Right lobe of liver (tissue), 6 donors: ENCODE measurements around the gene ZNF574. TPM values are rescaled to one million over a fixed set of nuclear protein-coding genes. Genes with fewer than 3 reads are reported as not detected.

Experiments
- ATAC-seq, 4 donors: fragments of 200-7000 bp; cut with Tn5 transposase; one replicate each; pipeline ENCODE4 v1.9.1; 2020; ENCODE audit warnings: mild to moderate bottlenecking in 4 of 4, moderate library complexity in 4 of 4
- DNase-seq, 3 donors: peaks; one replicate each; pipeline ENCODE4 v3.0.0-alpha.2; 2020
- H3K27ac ChIP-seq, 3 donors: fragments of 200-600 bp; one replicate each; pipeline ENCODE4 v1.8.0; 2022
- H3K27me3 ChIP-seq, 2 donors: fragments of 200-600 bp; one replicate each; pipeline ENCODE4 v1.8.0; 2022
- H3K36me3 ChIP-seq, 4 donors: fragments of 200-600 bp; sonication (generic) in 1 of 4; one replicate each; pipeline versions ENCODE4 v1.5.1 to v1.8.0; 2017 to 2022; ENCODE audit warnings: control low read depth in 1 of 4
- H3K4me1 ChIP-seq, 4 donors: fragments of 200-600 bp; sonication (generic) in 1 of 4; one replicate each; pipeline versions ENCODE4 v1.5.1 to v1.8.0; 2017 to 2022; ENCODE audit warnings: control low read depth in 1 of 4
- H3K4me3 ChIP-seq, 3 donors: fragments of 200-600 bp; one replicate each; pipeline ENCODE4 v1.8.0; 2022
- H3K9me3 ChIP-seq, 4 donors: fragments of 200-600 bp; sonication (generic) in 1 of 4; one replicate each; pipeline versions ENCODE4 v1.5.1 to v1.8.0; 2017 to 2022; ENCODE audit warnings: control low read depth in 1 of 4
- CTCF ChIP-seq, 4 donors: fragments of 200-600 bp in 3 of 4; fragments of 450-650 bp in 1 of 4; IDR thresholded peaks; one replicate each; pipeline versions ENCODE4 v1.5.1 to v1.8.0; 2016 to 2022; ENCODE audit warnings: antibody characterized with exemption in 4 of 4, mild to moderate bottlenecking in 2 of 4
- POLR2A ChIP-seq: fragments of 450-650 bp; IDR thresholded peaks from one replicate; pipeline ENCODE4 v1.6.1; 2017; ENCODE audit warnings: antibody characterized with exemption, mild to moderate bottlenecking
- WGBS: methylation state at CpG from one replicate; pipeline ENCODE4 v1.1.6; 2018; ENCODE audit warnings: low coverage, low lambda C conversion rate; ENCODE audit not compliant: insufficient coverage; ENCODE audit errors: missing lambda C conversion rate; 5-methylcytosine and 5-hydroxymethylcytosine counted together
- intact Hi-C, 2 donors: fragments of 100-400 bp; cut with DNase I; formaldehyde crosslinking; loops; one replicate each; pipeline versions ENCODE4 v1.11.2 to v1.14.1; 2022
- total RNA-seq, 6 experiments: library from RNA; depleted of rRNA in 2 of 6; stranded (reverse); fragments of >200 nt in 2 of 6; fragmentation: NEBNext Ultra II Directional in 3 of 6; extraction: Animal tissue kit (Norgen Biotek cat#: 25700) in 3 of 6; gene quantifications; one replicate each; pipeline versions ENCODE4 v1.1.0 to v1.2.4, GENCODE V29; 2016 to 2023
- donor health status: DM: no; HTN: yes; CAD: no.
- donor health status: DM: no; HTN: no; CAD: no.
- donor health status: DM: no; HTN: no; CAD: no.
- donor health status: DM: no; HTN: yes; CAD: no.
- donor health status: DM: no; HTN: yes; CAD: no.

The ZNF574 gene
- total RNA-seq, 6 experiments from 2014 or later, result 4.3 to 5.8 (median 4.7) TPM

- Histone ChIP-seq H3K4me3 (no peak overlapping the region), H3K9me3 (no peaks in the 10 kb centered on the region), H3K36me3 (no peaks in the 10 kb centered on the region), H3K4me1 (no peaks in the 10 kb centered on the region), H3K27ac (no peak overlapping the region), H3K27me3 (no peaks in the 10 kb centered on the region)
- ATAC-seq (no peak), DNase-seq (no peak)
- WGBS, result 87% methylated on average over 19 of the region's 20 CpGs
- intact Hi-C loops, result no loop called here
- no peak for TF ChIP-seq CTCF (IDR thresholded peaks at IDR 0.05)
- TF ChIP-seq POLR2A, result no peak
Observed at GRCh38 chr19:42116308-42117075, 40.5 kb downstream of the ZNF574 start.

- WGBS, result 78% methylated on average over 1 of the region's 6 CpGs
- Histone ChIP-seq H3K36me3 (no peaks in the 10 kb centered on the region), H3K9me3 (no peaks in the 10 kb centered on the region), H3K27ac (no peak overlapping the region), H3K27me3 (no peaks in the 10 kb centered on the region), H3K4me3 (no peak overlapping the region), H3K4me1 (no peaks in the 10 kb centered on the region)
- intact Hi-C loops, result no loop called here
- no peak for ATAC-seq
- TF ChIP-seq POLR2A (no peak), CTCF (IDR thresholded peaks at IDR 0.05) (no peak)
- peak in 1 of 3 donors; percentile 42 for DNase-seq
Observed at GRCh38 chr19:42117076-42117475, 41.1 kb downstream of the ZNF574 start.

GRCh38 chr19:42120276-42120980 is 44.5 kb downstream of the ZNF574 start:
- DNase-seq, result no peak
- intact Hi-C loops, result loop anchor here in 1 of 2 donors (10.0 kb wide), 1 partner anchor 284 kb away; no protein-coding TSS in a partner anchor
- ATAC-seq, result no peak
- Histone ChIP-seq H3K27ac (no peak overlapping the region), H3K27me3 (no peaks in the 10 kb centered on the region), H3K36me3 (no peaks in the 10 kb centered on the region), H3K9me3 (no peaks in the 10 kb centered on the region), H3K4me1 (no peaks in the 10 kb centered on the region), H3K4me3 (no peak overlapping the region)
- no peak for TF ChIP-seq POLR2A
- no peak for TF ChIP-seq CTCF (IDR thresholded peaks at IDR 0.05)
- WGBS, result 68% methylated on average over 10 of the region's 10 CpGs

GRCh38 chr19:42121036-42121621 is 45.2 kb downstream of the ZNF574 start:
- Histone ChIP-seq H3K27ac (no peak overlapping the region), H3K36me3 (no peaks in the 10 kb centered on the region), H3K4me1 (no peaks in the 10 kb centered on the region), H3K9me3 (no peaks in the 10 kb centered on the region), H3K27me3 (no peaks in the 10 kb centered on the region), H3K4me3 (no peak overlapping the region)
- intact Hi-C loops, result loop anchor here in 1 of 2 donors (10.0 kb wide), 1 partner anchor 284 kb away; no protein-coding TSS in a partner anchor
- ATAC-seq, result peak in 3 of 4 donors; percentile 29 to 41 (median 31)
- DNase-seq, result no peak
- TF ChIP-seq POLR2A, result no peak
- no peak for TF ChIP-seq CTCF (IDR thresholded peaks at IDR 0.05)
- 8% methylated on average over 2 of the region's 5 CpGs for WGBS
